Naive B cell (primary cell): Measurements from ENCODE around the gene FFAR3. TPM values are rescaled to one million over a fixed set of nuclear protein-coding genes. Genes with fewer than 3 reads are reported as not detected.
A peak's percentile ranks its signal among the peaks of the same experiment; 100 is the strongest.
"Not testable (repeated sequence)": the region's sequence is repeated elsewhere in the genome, so short reads cannot be mapped to it uniquely, and the experiment has no call there.

ENCODE experiments used
- ATAC-seq, 2 donors: fragments of 150-1000 bp; cut with Tn5 transposase; 2 replicates each; pipeline ENCODE4 v1.10.0; 2021; ENCODE audit warnings: low read depth in 2 of 2, mild to moderate bottlenecking in 2 of 2, moderate library complexity in 2 of 2
- DNase-seq: peaks from one replicate; pipeline ENCODE4 v3.0.0; 2022
- H3K27ac Mint-ChIP-seq, 6 donors: one replicate each; pipeline ENCODE4 v1.8.0; 2020 to 2022; ENCODE audit warnings: mild to moderate bottlenecking in 6 of 6, mixed read lengths in 6 of 6, moderate library complexity in 5 of 6, inconsistent platforms in 2 of 6
- H3K27me3 Mint-ChIP-seq, 3 donors: one replicate each; pipeline ENCODE4 v1.8.0; 2021 to 2022; ENCODE audit warnings: mixed read lengths in 3 of 3, mild to moderate bottlenecking in 1 of 3
- H3K36me3 Mint-ChIP-seq, 2 donors: one replicate each; pipeline ENCODE4 v1.8.0; 2020 to 2022; ENCODE audit warnings: mixed read lengths in 2 of 2, inconsistent platforms in 1 of 2, mild to moderate bottlenecking in 1 of 2
- H3K4me1 Mint-ChIP-seq, 3 donors: one replicate each; pipeline ENCODE4 v1.8.0; 2020 to 2022; ENCODE audit warnings: mixed read lengths in 3 of 3, inconsistent platforms in 1 of 3, mild to moderate bottlenecking in 1 of 3, moderate library complexity in 1 of 3
- H3K4me3 Mint-ChIP-seq, 8 donors: one replicate each; pipeline ENCODE4 v1.8.0; 2020 to 2022; ENCODE audit warnings: mild to moderate bottlenecking in 8 of 8, mixed read lengths in 8 of 8, moderate library complexity in 8 of 8, inconsistent platforms in 2 of 8
- H3K9me3 Mint-ChIP-seq, 7 donors: one replicate each; pipeline ENCODE4 v1.8.0; 2020 to 2022; ENCODE audit warnings: mixed read lengths in 7 of 7, mild to moderate bottlenecking in 5 of 7, inconsistent platforms in 2 of 7, moderate library complexity in 1 of 7
- polyA plus RNA-seq, 6 donors: library from polyadenylated mRNA; unstranded; fragments of 300-500 nt; fragmentation: Illumina TruSeq; gene quantifications; one replicate each; pipeline ENCODE4 v1.2.3, GENCODE V29; 2021; ENCODE audit warnings: low read depth in 6 of 6

FFAR3 gene
- polyA plus RNA-seq, 6 donors from 2014 or later = 0.17 TPM; not detected in 5

DNA sequence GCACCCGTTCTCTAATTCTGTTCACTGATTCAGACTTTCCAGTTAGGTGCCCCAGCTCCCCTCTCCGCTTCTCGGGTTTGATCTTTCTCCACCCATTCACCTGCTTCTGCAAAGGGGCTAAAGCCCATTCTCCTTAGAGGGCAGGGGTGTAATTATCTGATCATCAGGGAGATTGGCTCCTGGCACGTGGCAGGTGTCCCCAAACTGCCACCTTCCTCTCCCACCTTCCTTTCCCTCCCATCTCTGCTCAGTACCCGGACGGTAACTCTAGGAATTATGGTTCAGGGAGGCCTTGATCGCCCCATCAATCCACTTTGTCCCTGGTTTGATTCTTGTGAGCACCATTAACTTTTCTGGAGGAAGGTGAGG is 10.3 kb upstream of the FFAR3 start:
- DNase-seq = no peak
- peaks cover 53 to 93% (median 86%) of the 10 kb centered on the region in 3 donors for H3K4me1 Mint-ChIP-seq
- H3K9me3 Mint-ChIP-seq = peaks cover 0 to 4% (median 0%) of the 10 kb centered on the region in 7 donors
- no peak for ATAC-seq
- H3K27me3 Mint-ChIP-seq = no peaks in the 10 kb centered on the region
- H3K36me3 Mint-ChIP-seq = peaks cover 7 to 19% of the 10 kb centered on the region in 2 donors
- peak overlapping the region; percentile 99 to 100 (median 99) for H3K27ac Mint-ChIP-seq
- peak overlapping the region; percentile 70 to 91 (median 84) for H3K4me3 Mint-ChIP-seq

DNA sequence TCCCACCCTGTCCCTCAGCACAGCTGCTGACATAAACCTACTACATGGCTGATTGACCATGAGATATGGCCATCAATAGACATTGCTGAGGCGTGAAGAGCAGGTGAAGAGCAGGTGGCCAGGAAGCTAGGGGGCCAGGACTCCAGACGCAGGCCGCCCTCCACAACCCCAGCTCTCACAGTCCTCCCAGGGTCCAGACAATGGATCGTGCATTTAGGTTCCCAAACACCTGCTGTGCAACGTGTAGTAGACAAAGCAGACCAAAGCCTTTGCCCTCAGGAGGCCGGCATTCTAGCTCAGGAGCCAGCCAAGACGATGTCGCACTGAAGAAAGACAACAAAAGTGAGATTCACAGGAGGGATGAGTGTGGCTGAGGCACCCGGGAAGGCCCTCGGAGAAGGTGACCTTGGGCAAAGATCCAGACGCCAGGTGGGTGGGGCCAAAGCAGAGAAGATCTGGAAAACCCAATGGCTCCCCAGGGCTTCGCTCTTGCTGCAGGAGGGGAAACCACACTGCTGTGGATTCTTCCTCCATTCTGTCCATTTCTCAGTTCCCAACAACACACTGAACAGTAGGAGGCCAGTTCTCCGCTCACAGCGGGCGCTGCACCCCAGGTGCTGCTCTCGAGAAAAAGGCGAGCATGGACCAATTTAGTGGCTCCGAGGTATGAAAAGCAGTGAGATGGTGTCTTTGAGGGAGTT is 9.2 kb upstream of the FFAR3 start:
- H3K9me3 Mint-ChIP-seq = peaks cover 0 to 4% (median 0%) of the 10 kb centered on the region in 7 donors
- peaks cover 48 to 83% (median 76%) of the 10 kb centered on the region in 3 donors for H3K4me1 Mint-ChIP-seq
- peak overlapping the region; percentile 63 to 99 (median 86) for H3K27ac Mint-ChIP-seq
- ATAC-seq (peak in 1 of 2 donors; percentile 5), DNase-seq (no peak)
- H3K4me3 Mint-ChIP-seq = peak overlapping the region in 5 of 8 donors; percentile 32 to 82 (median 70)
- H3K36me3 Mint-ChIP-seq = peaks cover 0 to 12% of the 10 kb centered on the region in 2 donors
- H3K27me3 Mint-ChIP-seq = no peaks in the 10 kb centered on the region

DNA sequence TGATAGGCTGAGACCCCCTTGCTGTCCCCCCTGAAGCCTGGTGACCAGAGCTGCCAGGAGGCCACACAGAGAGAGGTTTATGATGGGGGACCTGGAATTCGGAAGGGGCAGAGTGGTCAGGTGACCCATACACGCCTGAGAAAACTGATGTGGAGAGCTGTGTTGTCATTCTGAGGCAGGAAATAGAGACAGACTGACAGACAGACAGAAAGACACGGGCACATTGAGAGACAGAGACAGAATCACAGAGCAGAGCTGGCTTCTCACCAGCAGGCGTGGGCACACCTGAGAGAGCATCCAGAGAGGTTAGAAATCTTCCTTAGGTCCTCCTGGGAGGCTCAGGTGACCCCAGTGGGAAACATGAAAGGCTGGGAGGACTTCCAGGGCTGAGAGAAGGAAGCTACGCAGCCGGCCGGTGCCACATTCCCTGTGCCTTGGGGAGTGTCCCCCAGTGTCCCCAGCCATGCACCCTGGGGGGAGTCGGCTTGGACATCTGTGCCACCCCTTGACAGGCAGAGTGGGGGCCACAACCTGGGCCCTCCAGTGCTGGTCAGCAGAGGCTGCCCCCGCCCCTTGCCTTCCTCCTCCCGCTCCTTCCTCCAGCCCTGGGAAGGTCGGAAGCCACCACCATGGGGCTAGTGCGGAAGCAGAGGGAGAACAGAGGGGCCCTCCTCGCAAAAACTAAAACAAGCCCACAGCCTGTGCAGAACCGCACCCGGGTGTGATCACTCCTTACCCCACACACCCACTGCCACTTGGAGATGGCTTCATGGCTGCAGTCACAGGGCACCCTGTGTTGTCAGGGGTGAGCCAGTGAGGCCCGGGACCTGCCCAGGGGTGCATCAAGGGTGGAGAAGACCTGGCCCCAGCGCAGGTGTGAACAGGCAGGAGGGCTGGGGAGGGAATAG is 8.4 kb upstream of the FFAR3 start:
- ATAC-seq = no peak
- H3K27ac Mint-ChIP-seq = peak overlapping the region; percentile 41 to 99 (median 89)
- no peak for DNase-seq
- H3K9me3 Mint-ChIP-seq = peaks cover 0 to 4% (median 0%) of the 10 kb centered on the region in 7 donors
- peak overlapping the region in 5 of 8 donors; percentile 4 to 82 (median 70) for H3K4me3 Mint-ChIP-seq
- peaks cover 48 to 75% (median 68%) of the 10 kb centered on the region in 3 donors for H3K4me1 Mint-ChIP-seq
- peaks cover 0 to 12% of the 10 kb centered on the region in 2 donors for H3K36me3 Mint-ChIP-seq
- H3K27me3 Mint-ChIP-seq = no peaks in the 10 kb centered on the region

DNA sequence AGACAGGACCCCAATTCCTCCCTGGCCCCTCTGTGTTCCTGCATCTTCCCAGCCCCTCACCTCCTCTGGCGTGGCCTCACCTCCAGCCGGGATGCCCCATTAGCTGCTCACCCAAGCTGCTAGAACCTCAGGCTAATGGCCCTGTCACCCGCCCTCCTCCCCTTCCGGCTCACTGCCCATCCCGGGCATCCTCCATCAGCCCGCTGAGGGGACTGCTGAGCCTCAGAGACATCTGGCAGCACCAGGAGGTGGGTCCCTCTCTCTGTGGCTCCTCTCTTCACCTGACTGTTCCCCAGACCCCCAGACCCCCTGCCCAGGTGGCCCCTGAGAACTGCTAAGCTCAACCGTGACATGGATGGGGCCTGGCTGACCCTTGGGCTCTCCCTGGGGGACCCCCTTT is 7.7 kb upstream of the FFAR3 start:
- H3K9me3 Mint-ChIP-seq = peaks cover 0 to 4% (median 0%) of the 10 kb centered on the region in 7 donors

DNA sequence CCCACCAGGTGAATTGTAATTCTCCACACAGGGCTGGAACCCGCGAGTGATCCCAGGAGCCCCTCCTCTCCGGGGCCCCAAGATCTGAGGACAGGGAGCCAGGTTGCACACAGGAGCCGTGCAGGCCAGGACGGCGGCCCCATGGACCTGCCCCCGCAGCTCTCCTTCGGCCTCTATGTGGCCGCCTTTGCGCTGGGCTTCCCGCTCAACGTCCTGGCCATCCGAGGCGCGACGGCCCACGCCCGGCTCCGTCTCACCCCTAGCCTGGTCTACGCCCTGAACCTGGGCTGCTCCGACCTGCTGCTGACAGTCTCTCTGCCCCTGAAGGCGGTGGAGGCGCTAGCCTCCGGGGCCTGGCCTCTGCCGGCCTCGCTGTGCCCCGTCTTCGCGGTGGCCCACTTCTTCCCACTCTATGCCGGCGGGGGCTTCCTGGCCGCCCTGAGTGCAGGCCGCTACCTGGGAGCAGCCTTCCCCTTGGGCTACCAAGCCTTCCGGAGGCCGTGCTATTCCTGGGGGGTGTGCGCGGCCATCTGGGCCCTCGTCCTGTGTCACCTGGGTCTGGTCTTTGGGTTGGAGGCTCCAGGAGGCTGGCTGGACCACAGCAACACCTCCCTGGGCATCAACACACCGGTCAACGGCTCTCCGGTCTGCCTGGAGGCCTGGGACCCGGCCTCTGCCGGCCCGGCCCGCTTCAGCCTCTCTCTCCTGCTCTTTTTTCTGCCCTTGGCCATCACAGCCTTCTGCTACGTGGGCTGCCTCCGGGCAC is 6.7 kb upstream of the FFAR3 start:
- ATAC-seq (no peak), DNase-seq (no peak)
- peaks cover 0 to 2% of the 10 kb centered on the region in 2 donors for H3K36me3 Mint-ChIP-seq
- H3K27me3 Mint-ChIP-seq = no peaks in the 10 kb centered on the region
- H3K4me1 Mint-ChIP-seq = peaks cover 37 to 62% (median 55%) of the 10 kb centered on the region in 3 donors
- peak overlapping the region in 3 of 6 donors; percentile 49 to 99 (median 79) for H3K27ac Mint-ChIP-seq
- H3K9me3 Mint-ChIP-seq = peaks cover 0 to 2% (median 0%) of the 10 kb centered on the region in 7 donors
- H3K4me3 Mint-ChIP-seq = peak overlapping the region in 1 of 8 donors; percentile 66

More for the DNA sequence above, 7.7 kb upstream of the FFAR3 start:
- no peak for ATAC-seq
- Mint-ChIP-seq H3K36me3 (peaks cover 0 to 12% of the 10 kb centered on the region in 2 donors), H3K27me3 (no peaks in the 10 kb centered on the region), H3K4me3 (peak overlapping the region in 3 of 8 donors; percentile 13 to 72 (median 47)), H3K27ac (peak overlapping the region in 4 of 6 donors; percentile 10 to 99 (median 84)), H3K4me1 (peaks cover 47 to 68% (median 61%) of the 10 kb centered on the region in 3 donors)
- DNase-seq = no peak

DNA sequence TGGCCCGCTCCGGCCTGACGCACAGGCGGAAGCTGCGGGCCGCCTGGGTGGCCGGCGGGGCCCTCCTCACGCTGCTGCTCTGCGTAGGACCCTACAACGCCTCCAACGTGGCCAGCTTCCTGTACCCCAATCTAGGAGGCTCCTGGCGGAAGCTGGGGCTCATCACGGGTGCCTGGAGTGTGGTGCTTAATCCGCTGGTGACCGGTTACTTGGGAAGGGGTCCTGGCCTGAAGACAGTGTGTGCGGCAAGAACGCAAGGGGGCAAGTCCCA is 6.1 kb upstream of the FFAR3 start:
- no peaks in the 10 kb centered on the region for H3K36me3 Mint-ChIP-seq
- H3K4me1 Mint-ChIP-seq = peaks cover 32 to 57% (median 50%) of the 10 kb centered on the region in 3 donors
- no peak overlapping the region for H3K4me3 Mint-ChIP-seq
- DNase-seq (no peak), ATAC-seq (no peak)
- peak overlapping the region in 2 of 6 donors; percentile 74 to 79 for H3K27ac Mint-ChIP-seq
- H3K27me3 Mint-ChIP-seq = no peaks in the 10 kb centered on the region
- H3K9me3 Mint-ChIP-seq = no peaks in the 10 kb centered on the region

DNA sequence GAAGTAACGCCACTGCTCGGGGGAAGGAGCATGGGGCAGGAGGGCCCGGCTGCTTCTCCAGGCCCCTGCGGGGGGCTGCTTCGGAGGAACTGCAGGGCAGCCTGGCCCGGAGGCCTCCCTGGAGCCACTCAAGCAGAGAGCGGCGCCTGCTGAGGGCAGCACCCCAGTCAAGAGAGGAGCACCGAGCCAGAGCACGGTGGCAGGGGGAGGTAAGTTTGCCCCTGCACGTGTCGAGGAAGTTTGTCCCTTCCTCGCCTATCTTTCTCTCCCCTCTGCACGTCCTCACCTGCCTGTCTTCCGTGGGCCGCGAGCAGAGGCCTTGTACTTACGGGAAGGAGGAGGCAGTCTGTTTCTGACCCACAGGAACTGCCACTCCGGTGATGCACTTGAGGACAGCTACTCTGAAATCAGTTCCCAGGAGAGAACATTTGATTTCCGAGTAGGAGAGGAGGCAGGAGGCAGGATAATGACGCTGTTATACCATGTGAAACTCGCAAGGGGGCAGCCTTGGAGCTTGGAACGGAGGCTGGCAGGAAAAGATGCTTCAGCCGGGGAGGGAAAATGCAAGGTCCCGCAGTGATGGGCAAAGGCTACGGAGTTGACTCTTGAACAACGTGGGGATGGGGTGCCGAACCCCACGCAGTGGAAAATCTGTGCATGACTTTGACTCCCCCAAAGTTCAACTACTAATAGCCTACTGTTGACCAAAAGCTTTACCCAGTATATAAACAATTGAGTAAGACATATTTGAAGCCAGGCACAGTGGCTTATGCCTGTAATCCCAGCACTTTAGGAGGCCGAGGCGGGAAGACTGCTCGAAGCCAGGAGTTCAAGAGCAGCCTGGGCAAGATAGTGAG is 5.6 kb upstream of the FFAR3 start:
- peak overlapping the region in 6 of 8 donors; percentile 6 to 87 (median 54) for H3K4me3 Mint-ChIP-seq
- H3K9me3 Mint-ChIP-seq = no peaks in the 10 kb centered on the region
- ATAC-seq (peak; percentile 20 to 51), DNase-seq (peak; percentile 67)
- H3K27ac Mint-ChIP-seq = peak overlapping the region in 3 of 6 donors; percentile 66 to 82 (median 74)
- H3K36me3 Mint-ChIP-seq = no peaks in the 10 kb centered on the region
- peaks cover 26 to 51% (median 44%) of the 10 kb centered on the region in 3 donors for H3K4me1 Mint-ChIP-seq
- peaks cover under 1 to 3% (median under 1%) of the 10 kb centered on the region in 3 donors for H3K27me3 Mint-ChIP-seq

DNA sequence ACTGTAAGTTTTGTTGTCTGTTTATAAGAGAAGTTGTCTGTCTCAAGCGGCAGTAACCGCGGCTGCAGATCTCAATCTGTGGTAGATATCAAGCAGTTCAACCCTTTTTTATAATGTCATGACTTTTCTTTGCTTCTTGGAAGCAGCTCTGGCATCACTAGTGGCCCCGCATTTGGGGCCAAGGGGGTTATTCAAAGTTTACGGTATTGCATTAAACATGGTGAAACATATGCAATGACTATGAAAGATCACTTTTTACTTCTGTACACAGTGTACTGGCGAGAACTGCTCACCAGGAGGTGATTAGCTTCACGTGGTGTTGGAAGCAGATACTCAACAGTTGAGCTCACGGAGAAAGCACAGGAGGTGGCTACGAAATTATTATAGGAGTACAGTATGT is 4.6 kb upstream of the FFAR3 start:
- no peaks in the 10 kb centered on the region for H3K9me3 Mint-ChIP-seq
- no peak for ATAC-seq
- no peak for DNase-seq
- H3K4me1 Mint-ChIP-seq = peaks cover 26 to 47% (median 35%) of the 10 kb centered on the region in 3 donors
- H3K27me3 Mint-ChIP-seq = peaks cover 7 to 10% (median 8%) of the 10 kb centered on the region in 3 donors
- no peak overlapping the region for H3K27ac Mint-ChIP-seq
- no peaks in the 10 kb centered on the region for H3K36me3 Mint-ChIP-seq
- H3K4me3 Mint-ChIP-seq = no peak overlapping the region

DNA sequence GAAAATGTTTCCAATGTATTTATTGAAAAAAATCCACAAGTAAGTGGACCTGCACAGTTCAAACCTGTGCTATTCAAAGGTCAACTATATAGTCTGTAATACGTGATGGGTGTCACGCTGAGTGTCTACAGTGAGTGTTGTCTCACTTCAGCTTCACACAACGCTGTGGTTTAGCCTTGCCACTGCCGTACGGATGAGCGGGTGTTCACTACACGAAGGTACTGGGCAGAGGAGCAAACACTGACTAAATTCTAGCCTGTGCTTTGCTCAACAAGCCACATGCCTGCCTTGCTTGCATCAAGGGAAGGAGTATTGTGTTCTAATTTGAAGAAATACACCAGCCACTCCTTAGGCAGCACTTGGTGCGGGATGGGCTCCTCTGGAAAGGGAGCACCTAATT is 3.4 kb upstream of the FFAR3 start:
- H3K4me3 Mint-ChIP-seq = no peak overlapping the region
- no peaks in the 10 kb centered on the region for H3K9me3 Mint-ChIP-seq
- no peak for ATAC-seq
- peak overlapping the region in 2 of 6 donors; percentile 42 to 78 for H3K27ac Mint-ChIP-seq
- no peaks in the 10 kb centered on the region for H3K36me3 Mint-ChIP-seq
- no peak for DNase-seq
- peaks cover 15 to 34% (median 22%) of the 10 kb centered on the region in 3 donors for H3K4me1 Mint-ChIP-seq
- H3K27me3 Mint-ChIP-seq = peaks cover 7 to 10% (median 8%) of the 10 kb centered on the region in 3 donors

DNA sequence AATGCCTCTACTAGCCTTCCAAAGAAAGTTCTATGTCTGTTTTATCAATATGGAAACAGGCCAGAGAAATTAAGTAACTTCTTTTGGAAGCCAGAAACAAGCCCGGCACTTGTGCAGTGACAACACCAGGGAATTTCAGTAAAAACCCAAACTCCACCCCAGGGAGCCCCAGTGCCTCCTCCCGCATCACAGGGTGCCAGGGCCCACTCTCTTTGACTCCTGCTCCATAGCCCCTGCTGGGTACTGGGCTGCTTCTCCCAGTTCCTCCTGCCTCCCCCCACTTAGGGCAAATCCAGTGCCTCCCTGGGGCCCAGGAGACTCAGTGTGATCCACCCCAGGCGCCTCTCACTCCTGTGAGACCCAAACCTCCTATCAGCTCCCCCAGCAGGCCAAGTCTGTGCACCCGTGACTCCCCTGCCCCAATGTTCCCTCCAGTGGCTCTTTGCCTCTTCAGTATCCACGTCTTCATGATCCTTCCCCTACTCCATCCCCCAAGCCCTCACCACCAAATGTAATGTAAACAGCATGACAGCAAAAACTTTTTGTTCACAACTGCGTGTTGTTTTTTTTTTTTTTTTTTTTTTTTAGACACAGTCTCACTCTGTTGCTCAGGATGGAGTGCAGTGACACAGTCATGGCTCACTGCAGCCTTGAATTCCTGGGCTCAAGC is 2.3 kb upstream of the FFAR3 start:
- H3K27ac Mint-ChIP-seq = peak overlapping the region in 1 of 6 donors; percentile 82
- no peaks in the 10 kb centered on the region for H3K9me3 Mint-ChIP-seq
- peaks cover 7 to 10% (median 9%) of the 10 kb centered on the region in 3 donors for H3K27me3 Mint-ChIP-seq
- DNase-seq (no peak), ATAC-seq (no peak)
- H3K4me1 Mint-ChIP-seq = peaks cover 12 to 24% (median 15%) of the 10 kb centered on the region in 3 donors
- H3K36me3 Mint-ChIP-seq = no peaks in the 10 kb centered on the region
- H3K4me3 Mint-ChIP-seq = no peak overlapping the region

DNA sequence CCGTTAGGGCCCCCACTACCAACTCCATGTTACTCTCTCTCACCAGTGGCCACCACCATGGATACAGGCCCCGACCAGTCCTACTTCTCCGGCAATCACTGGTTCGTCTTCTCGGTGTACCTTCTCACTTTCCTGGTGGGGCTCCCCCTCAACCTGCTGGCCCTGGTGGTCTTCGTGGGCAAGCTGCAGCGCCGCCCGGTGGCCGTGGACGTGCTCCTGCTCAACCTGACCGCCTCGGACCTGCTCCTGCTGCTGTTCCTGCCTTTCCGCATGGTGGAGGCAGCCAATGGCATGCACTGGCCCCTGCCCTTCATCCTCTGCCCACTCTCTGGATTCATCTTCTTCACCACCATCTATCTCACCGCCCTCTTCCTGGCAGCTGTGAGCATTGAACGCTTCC is 574 bp downstream of the FFAR3 start:
- H3K4me1 Mint-ChIP-seq, DNase-seq, H3K4me3 Mint-ChIP-seq, ATAC-seq, H3K36me3 Mint-ChIP-seq, H3K27ac Mint-ChIP-seq, H3K9me3 Mint-ChIP-seq: not testable (repeated sequence)
- H3K27me3 Mint-ChIP-seq = peaks cover 7 to 35% (median 26%) of the 10 kb centered on the region in 3 donors

DNA sequence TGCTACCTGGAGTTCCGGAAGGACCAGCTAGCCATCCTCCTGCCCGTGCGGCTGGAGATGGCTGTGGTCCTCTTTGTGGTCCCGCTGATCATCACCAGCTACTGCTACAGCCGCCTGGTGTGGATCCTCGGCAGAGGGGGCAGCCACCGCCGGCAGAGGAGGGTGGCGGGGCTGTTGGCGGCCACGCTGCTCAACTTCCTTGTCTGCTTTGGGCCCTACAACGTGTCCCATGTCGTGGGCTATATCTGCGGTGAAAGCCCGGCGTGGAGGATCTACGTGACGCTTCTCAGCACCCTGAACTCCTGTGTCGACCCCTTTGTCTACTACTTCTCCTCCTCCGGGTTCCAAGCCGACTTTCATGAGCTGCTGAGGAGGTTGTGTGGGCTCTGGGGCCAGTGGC is 1.1 kb downstream of the FFAR3 start:
- not testable (repeated sequence) for DNase-seq, H3K27ac Mint-ChIP-seq, ATAC-seq, H3K4me3 Mint-ChIP-seq, H3K9me3 Mint-ChIP-seq, H3K4me1 Mint-ChIP-seq, H3K36me3 Mint-ChIP-seq
- peaks cover 7 to 39% (median 32%) of the 10 kb centered on the region in 3 donors for H3K27me3 Mint-ChIP-seq
